ENCODE measurements around the gene ANO10.
A peak's percentile ranks its signal among the peaks of the same experiment; 100 is the strongest.

The ANO10 gene

GRCh38 chr3:43346978-43347749, 274.6 kb downstream of the ANO10 start:
- no peak for DNase-seq (ENCODE audit: low read depth)

- DNase-seq (ENCODE audit: low read depth) = peak; percentile 23
Observed at GRCh38 chr3:43345877-43346276, 275.9 kb downstream of the ANO10 start.

GRCh38 chr3:43345246-43345645, 276.6 kb downstream of the ANO10 start:
- no peak for DNase-seq (ENCODE audit: low read depth)

DNA sequence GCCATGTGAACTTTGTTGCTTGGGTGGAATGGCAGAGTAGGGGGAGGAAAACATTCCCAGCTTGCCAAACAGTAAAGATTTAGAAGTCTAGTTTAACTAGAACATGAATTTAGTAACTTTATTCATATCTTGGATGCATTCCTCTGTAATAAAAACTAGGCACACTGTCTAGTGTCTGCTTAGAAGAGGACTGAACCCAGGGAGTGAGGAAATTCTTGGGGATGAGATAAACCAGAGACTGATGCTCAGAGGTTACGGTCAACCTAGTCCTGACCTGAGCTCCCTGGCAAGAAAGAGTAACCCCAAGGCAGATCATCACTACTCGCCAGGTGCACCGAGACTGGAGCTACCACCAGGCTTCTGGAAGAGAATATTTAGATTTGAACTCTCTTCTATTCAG, 277.3 kb downstream of the ANO10 start:
- no peak for DNase-seq (ENCODE audit: low read depth)

DNA sequence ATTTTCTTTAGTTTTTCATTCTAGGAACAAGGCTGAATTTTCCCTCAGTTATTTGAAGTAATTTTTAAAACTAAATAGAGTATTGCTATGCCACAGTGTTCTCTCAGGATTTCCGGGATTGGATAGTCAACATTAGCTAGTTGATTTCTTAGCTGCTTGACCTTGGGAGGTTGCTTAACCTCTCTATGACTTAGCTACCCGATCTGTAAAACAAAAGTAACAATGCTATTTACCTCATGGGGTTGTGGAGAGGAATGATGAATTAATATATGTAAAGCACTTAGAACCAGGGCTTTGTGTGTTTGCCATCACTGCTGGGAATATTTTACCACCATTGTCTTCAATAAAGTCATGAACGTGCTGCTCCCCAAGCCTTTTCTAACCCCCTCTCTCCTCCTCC, 278.0 kb downstream of the ANO10 start:
- no peak for DNase-seq (ENCODE audit: low read depth)

- no peak for DNase-seq (ENCODE audit: low read depth)
Observed at GRCh38 chr3:43343185-43343584, 278.6 kb downstream of the ANO10 start.

DNA sequence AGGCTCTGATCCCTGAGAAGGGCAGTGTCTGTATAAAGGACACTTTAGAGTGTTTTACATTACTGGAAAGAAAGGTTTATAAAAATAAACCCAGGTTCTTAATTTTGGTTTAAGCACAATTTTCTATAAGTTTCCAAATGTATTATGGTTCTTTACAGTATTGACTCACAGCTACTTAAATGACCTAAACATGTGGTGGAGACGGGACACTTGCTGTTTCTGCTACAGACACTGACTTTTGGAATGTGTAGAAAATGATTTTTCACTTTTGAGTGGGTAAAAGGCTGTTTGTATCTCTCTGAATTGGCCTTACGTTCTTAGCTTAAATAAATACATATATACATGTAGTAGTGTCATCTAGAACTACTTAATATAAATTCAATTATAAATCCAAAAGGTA, 280.0 kb downstream of the ANO10 start:
- DNase-seq (ENCODE audit: low read depth) = no peak

DNA sequence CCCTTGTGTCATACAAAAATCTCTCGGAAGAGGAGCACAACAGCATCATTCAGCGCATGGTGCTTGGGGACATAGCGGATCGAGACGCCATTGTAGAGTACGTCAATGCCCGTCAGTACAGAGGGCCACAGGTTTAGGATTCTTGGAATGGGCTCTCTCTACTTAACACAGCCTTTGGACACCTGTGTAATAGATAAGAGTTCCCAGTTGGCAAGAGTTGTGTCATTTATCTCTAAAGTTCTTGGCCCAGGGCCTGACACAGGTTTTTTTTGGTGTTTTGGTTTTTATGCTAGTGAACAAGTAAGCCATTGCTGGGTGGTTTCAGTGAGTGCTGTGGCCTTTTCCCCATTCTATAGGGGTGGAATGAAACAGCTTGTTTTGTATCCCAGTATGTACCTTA, 281.4 kb downstream of the ANO10 start:
- no peak for DNase-seq (ENCODE audit: low read depth)

GRCh38 chr3:43338295-43338694, 283.5 kb downstream of the ANO10 start:
- no peak for DNase-seq (ENCODE audit: low read depth)

DNA sequence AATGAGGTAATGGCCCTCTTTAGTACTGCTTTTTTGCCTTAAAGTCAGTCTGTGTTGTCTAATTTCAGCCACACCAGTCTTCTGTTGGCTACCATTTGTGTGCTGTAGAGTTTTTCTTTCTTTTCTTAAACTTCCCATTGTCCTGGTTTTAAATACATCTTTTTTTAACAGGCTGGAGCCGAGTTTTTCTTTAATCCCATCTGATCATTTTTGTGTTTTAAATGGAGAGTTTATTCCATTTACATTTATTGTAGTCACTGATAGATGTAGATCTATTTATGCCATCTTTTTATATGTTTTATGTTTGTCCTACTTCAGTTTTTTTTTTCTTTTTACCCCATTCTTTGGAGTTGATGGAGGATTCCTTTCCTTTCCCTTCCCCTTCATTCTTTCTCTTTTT, 286.0 kb downstream of the ANO10 start:
- no peak for DNase-seq (ENCODE audit: low read depth)

DNA sequence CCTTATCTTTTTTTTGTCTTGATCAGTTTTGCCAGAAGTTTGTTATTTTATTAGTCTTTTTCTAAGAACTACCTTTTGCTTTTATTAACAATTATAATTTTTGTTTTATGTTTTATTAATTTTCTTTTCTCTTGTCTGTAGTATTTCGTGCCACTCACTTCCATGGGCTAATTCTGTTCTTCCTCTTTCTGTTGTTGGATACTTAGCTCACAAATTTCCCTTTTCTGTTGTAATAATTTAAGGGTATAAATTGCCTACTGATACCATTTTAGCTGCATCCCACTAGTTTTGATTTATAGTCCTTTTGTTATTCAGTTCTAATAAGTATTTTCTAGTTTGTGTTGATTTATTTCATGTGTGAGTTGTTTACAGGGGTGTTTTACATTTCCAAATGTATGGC, 286.8 kb downstream of the ANO10 start:
- DNase-seq (ENCODE audit: low read depth) = no peak

DNA sequence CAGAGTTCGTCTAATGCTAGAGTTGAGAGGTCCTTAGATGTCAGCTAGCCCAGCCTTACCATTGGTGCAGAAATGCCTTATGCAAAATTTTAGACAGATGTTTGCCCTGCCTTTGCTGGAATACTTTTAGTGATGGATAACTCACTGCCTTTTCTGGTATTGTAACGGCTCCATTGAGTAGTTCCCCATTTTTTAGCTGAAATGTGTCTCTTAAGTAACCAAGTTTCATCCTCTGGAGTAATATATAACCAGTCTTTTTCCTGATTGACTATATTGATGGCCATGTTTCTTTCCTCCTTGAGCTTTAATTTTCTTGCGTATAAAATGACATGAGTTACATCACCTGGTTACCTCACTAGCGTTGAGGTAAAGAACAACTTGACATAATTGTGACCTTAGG, 290.4 kb downstream of the ANO10 start:
- DNase-seq (ENCODE audit: low read depth) = no peak

- DNase-seq (ENCODE audit: low read depth) = no peak
Observed at GRCh38 chr3:43330981-43331380, 290.8 kb downstream of the ANO10 start.

GRCh38 chr3:43328653-43329052, 293.2 kb downstream of the ANO10 start:
- no peak for DNase-seq (ENCODE audit: low read depth)

DNA sequence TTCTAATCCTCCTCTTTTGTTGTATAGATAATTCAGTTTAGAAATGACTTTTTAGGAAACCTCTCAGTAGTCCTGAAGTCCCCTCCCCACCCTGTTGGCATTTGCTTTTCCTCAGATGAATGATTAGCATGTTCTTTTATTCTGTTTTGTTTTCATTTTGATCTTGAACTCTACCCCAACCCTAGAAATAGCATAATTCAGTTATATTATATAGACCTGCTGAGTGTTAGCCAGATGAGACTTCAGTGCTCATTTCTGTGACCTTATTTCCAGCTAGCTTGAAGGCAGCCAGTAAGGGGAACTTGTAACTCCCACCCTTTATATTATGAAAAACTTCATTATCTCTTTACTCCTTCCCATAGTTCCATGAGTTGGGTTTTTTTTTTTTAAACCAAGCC, 294.2 kb downstream of the ANO10 start:
- DNase-seq (ENCODE audit: low read depth) = no peak

- no peak for DNase-seq (ENCODE audit: low read depth)
Observed at GRCh38 chr3:43326891-43327581, 294.8 kb downstream of the ANO10 start.

- no peak for DNase-seq (ENCODE audit: low read depth)
Observed at GRCh38 chr3:43323541-43323940, 298.3 kb downstream of the ANO10 start.

DNA sequence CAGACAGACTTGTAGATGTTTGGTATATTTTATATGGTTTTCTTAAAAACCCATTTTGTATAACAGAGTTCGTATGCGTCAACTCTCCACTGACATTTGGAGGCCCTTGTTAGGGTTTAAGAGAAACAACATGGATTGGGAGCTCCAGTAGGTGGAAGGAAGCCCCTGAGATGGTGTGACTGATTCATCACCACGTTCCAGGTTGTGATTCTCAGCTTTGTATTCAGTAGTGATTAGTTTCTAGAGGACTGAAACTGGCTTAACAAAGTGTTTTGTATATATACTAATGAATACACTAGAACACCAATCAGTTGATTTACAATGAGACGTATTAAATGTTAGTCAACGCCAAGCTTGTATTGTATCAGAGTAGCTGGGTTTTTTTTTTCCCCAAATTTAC, 301.5 kb downstream of the ANO10 start:
- DNase-seq (ENCODE audit: low read depth) = no peak

GRCh38 chr3:43319794-43320193, 302.0 kb downstream of the ANO10 start:
- DNase-seq (ENCODE audit: low read depth) = no peak

DNA sequence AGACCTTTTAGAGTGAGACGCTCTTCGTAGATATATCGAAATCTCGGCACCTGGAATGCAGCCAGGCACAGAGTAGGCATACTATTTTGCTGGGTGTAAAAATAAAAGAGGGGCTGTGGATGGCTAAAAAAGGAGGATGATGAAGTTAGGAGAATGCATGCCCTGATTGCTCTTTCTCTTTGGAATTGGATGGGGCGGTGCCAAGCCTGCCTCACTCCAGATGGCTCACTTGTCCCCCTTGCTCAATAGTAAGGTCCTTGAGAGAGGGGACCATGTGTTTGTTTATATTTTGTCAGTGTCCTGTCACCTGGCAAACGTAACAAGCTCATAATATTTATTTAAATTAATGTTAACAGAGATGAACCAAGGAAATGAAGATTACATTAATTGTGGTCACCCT, 302.4 kb downstream of the ANO10 start:
- DNase-seq (ENCODE audit: low read depth) = no peak

- DNase-seq (ENCODE audit: low read depth) = no peak
Observed at GRCh38 chr3:43317461-43318316, 304.1 kb downstream of the ANO10 start.

DNA sequence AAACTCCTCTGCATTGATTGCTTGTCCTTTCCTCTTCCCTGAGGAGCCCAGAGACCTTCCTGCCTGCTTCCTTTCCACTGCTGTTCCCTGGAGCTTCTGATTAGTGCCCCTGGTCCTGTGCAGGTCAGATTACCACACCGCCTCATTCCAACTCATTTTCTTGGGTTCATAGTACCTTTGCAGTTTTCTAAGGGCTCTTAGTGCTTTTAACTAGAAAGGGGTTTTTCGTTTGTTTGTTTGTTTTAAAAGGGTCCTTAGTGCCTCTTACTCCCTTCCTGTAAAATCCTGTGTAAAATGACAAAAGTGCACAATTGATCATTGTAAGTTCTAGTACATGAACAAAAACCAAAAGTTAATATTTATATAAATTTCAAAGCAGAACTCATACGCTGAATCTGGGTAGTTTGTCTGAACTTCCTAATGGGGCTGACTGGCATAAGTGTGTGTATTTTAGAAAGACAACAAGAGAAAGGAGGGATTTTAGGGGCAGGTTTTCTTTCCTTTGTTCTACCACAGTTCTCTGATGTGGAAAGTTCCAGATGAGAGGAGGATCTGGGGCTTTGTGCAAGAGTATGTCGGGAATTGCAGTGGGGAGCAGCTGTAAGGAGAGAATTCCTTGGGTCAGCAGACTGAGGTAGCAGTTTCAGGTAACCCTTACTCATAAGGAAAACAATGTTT, 304.9 kb downstream of the ANO10 start:
- DNase-seq (ENCODE audit: low read depth) = no peak
